Colonic mucosa (tissue), 4 donors: ENCODE measurements around the gene PCED1B. TPM values are rescaled to one million over a fixed set of nuclear protein-coding genes. Genes with fewer than 3 reads are reported as not detected.

Experiments used
- DNase-seq: peaks from one replicate; pipeline ENCODE4 v3.0.0-alpha.2; 2020
- H3K27ac ChIP-seq: fragments of 200-600 bp; one replicate; pipeline ENCODE4 v1.8.0; 2021
- H3K27me3 ChIP-seq: fragments of 200-600 bp; one replicate; pipeline ENCODE4 v1.8.0; 2021
- H3K36me3 ChIP-seq: fragments of 200-600 bp; one replicate; pipeline ENCODE4 v1.8.0; 2021
- H3K4me1 ChIP-seq: fragments of 200-600 bp; one replicate; pipeline ENCODE4 v1.8.0; 2021; ENCODE audit warnings: mild to moderate bottlenecking
- H3K4me3 ChIP-seq: fragments of 200-600 bp; one replicate; pipeline ENCODE4 v1.8.0; 2021
- H3K9ac ChIP-seq, 2 donors: one replicate each; pipeline ENCODE4 v1.7.0; 2013; ENCODE audit warnings: control low read depth in 2 of 2, low read depth in 2 of 2, low read length in 2 of 2
- H3K9me3 ChIP-seq: fragments of 200-600 bp; one replicate; pipeline ENCODE4 v1.8.0; 2021
- CTCF ChIP-seq: fragments of 200-600 bp; IDR thresholded peaks from one replicate; pipeline ENCODE4 v1.8.0; 2022; ENCODE audit warnings: antibody characterized with exemption, mild to moderate bottlenecking
- intact Hi-C: fragments of 100-400 bp; cut with DNase I; formaldehyde crosslinking; loops from one replicate; pipeline ENCODE4 v1.14.1; 2022
- total RNA-seq, 2 donors: library from RNA; stranded (reverse); fragmentation: NEBNext Ultra II Directional in 1 of 2; extraction: Animal tissue kit (Norgen Biotek cat#: 25700) in 1 of 2; gene quantifications; one replicate each; pipeline ENCODE4 v1.2.1, GENCODE V29; 2021
- donor health status: healthy.
- donor health status: DM: no; HTN: no; CAD: no.
- donor health status: DM: no; HTN: no; CAD: no.

PCED1B gene
- total RNA-seq, 2 donors from 2014 or later = 1.8 to 2.1 TPM

- intact Hi-C loops = no loop called here
- DNase-seq = no peak
- no peak overlapping the region for H3K27ac ChIP-seq
- H3K4me1 ChIP-seq = no peaks in the 10 kb centered on the region
- no peaks in the 10 kb centered on the region for H3K27me3 ChIP-seq
- TF ChIP-seq CTCF = no peak
- no peak overlapping the region for H3K4me3 ChIP-seq
- no peaks in the 10 kb centered on the region for H3K36me3 ChIP-seq
- H3K9ac ChIP-seq = no peak overlapping the region
- no peaks in the 10 kb centered on the region for H3K9me3 ChIP-seq
These were observed 104.8 kb downstream of the PCED1B start for GRCh38 chr12:47184229-47184628.

GRCh38 chr12:47184813-47185212 lies 105.4 kb downstream of the PCED1B start:
- H3K9me3 ChIP-seq = no peaks in the 10 kb centered on the region
- no peak overlapping the region for H3K4me3 ChIP-seq
- DNase-seq = no peak
- no peaks in the 10 kb centered on the region for H3K27me3 ChIP-seq
- no peaks in the 10 kb centered on the region for H3K36me3 ChIP-seq
- no peak overlapping the region for H3K27ac ChIP-seq
- no peak overlapping the region for H3K9ac ChIP-seq
- TF ChIP-seq CTCF = no peak
- no peaks in the 10 kb centered on the region for H3K4me1 ChIP-seq
- intact Hi-C loops = no loop called here

- intact Hi-C loops = no loop called here
- no peak for TF ChIP-seq CTCF
These were observed 106.8 kb downstream of the PCED1B start for GRCh38 chr12:47186246-47186645.

GRCh38 chr12:47188576-47189441 lies 109.4 kb downstream of the PCED1B start:
- Histone ChIP-seq H3K4me3 (no peak overlapping the region), H3K9me3 (no peaks in the 10 kb centered on the region), H3K27me3 (no peaks in the 10 kb centered on the region), H3K27ac (no peak overlapping the region), H3K9ac (no peak overlapping the region), H3K4me1 (no peaks in the 10 kb centered on the region), H3K36me3 (no peaks in the 10 kb centered on the region)
- no peak for TF ChIP-seq CTCF
- DNase-seq = no peak
- intact Hi-C loops = no loop called here

More at GRCh38 chr12:47186246-47186645, 106.8 kb downstream of the PCED1B start:
- no peak overlapping the region for H3K4me3 ChIP-seq
- no peak overlapping the region for H3K9ac ChIP-seq
- H3K27ac ChIP-seq = no peak overlapping the region
- no peaks in the 10 kb centered on the region for H3K4me1 ChIP-seq
- no peaks in the 10 kb centered on the region for H3K36me3 ChIP-seq
- no peaks in the 10 kb centered on the region for H3K9me3 ChIP-seq
- H3K27me3 ChIP-seq = no peaks in the 10 kb centered on the region
- no peak for DNase-seq

GRCh38 chr12:47189728-47190127 lies 110.3 kb downstream of the PCED1B start:
- Histone ChIP-seq H3K27ac (no peak overlapping the region), H3K9ac (no peak overlapping the region), H3K4me1 (no peaks in the 10 kb centered on the region), H3K9me3 (no peaks in the 10 kb centered on the region), H3K36me3 (no peaks in the 10 kb centered on the region), H3K4me3 (no peak overlapping the region), H3K27me3 (no peaks in the 10 kb centered on the region)
- DNase-seq = no peak
- intact Hi-C loops = no loop called here
- no peak for TF ChIP-seq CTCF
